GM23338 (cell line): ENCODE measurements around the gene USP32. TPM values are rescaled to one million over a fixed set of nuclear protein-coding genes. Genes with fewer than 3 reads are reported as not detected.
"Not testable (repeated sequence)": the region's sequence is repeated elsewhere in the genome, so short reads cannot be mapped to it uniquely, and the experiment has no call there.

Source experiments
- ATAC-seq: fragments of 200-7000 bp; cut with Tn5 transposase; 3 replicates; pipeline ENCODE4 v1.9.1; 2020
- DNase-seq: peaks from one replicate; pipeline ENCODE4 v3.0.0-alpha.2; 2015; ENCODE audit warnings: low spot score
- H2AFZ ChIP-seq: fragments of 200-600 bp; sonication (generic); 2 replicates; pipeline ENCODE4 v1.8.0; 2016; ENCODE audit warnings: antibody characterized with exemption, mild to moderate bottlenecking, moderate library complexity
- H3F3A ChIP-seq: fragments of 200-600 bp; sonication (generic); replicated peaks from 2 replicates; pipeline ENCODE4 v1.8.0; 2017; ENCODE audit warnings: antibody characterized with exemption, mixed run types, low read depth
- H3K27ac ChIP-seq: fragments of 200-600 bp; sonication (generic); 2 replicates; pipeline ENCODE4 v1.6.1; 2016; ENCODE audit warnings: low read depth
- H3K27me3 ChIP-seq: fragments of 200-600 bp; sonication (generic); 2 replicates; pipeline ENCODE4 v1.8.0; 2016; ENCODE audit warnings: mild to moderate bottlenecking, mixed run types, moderate library complexity; ENCODE audit not compliant: insufficient read depth
- H3K36me3 ChIP-seq: fragments of 200-600 bp; sonication (generic); 2 replicates; pipeline ENCODE4 v1.8.0; 2016; ENCODE audit warnings: mild to moderate bottlenecking; ENCODE audit not compliant: insufficient read depth
- H3K4me1 ChIP-seq: fragments of 200-600 bp; sonication (generic); 2 replicates; pipeline ENCODE4 v1.8.0; 2016; ENCODE audit warnings: mild to moderate bottlenecking, moderate library complexity; ENCODE audit not compliant: insufficient read depth
- H3K4me2 ChIP-seq: fragments of 200-600 bp; sonication (generic); 2 replicates; pipeline ENCODE4 v1.7.1; 2017; ENCODE audit warnings: mixed run types
- H3K4me3 ChIP-seq: fragments of 200-600 bp; sonication (generic); 2 replicates; pipeline ENCODE4 v1.6.1; 2016; ENCODE audit warnings: mixed run types
- H3K79me2 ChIP-seq: fragments of 200-600 bp; sonication (generic); replicated peaks from 2 replicates; pipeline ENCODE4 v1.8.0; 2017; ENCODE audit warnings: mild to moderate bottlenecking; ENCODE audit not compliant: insufficient read depth
- H3K9me2 ChIP-seq: fragments of 200-600 bp; sonication (generic); 2 replicates; pipeline ENCODE4 v1.8.0; 2017; ENCODE audit not compliant: insufficient read depth
- H4K20me1 ChIP-seq: fragments of 200-600 bp; sonication (generic); replicated peaks from 2 replicates; pipeline ENCODE4 v1.8.0; 2017; ENCODE audit warnings: mild to moderate bottlenecking; ENCODE audit not compliant: insufficient read depth
- H3K27ac Mint-ChIP-seq: 2 replicates; pipeline ENCODE4 v1.8.0; 2020; ENCODE audit warnings: inconsistent platforms, mild to moderate bottlenecking, moderate library complexity, mixed read lengths
- H3K27me3 Mint-ChIP-seq: 3 replicates; pipeline ENCODE4 v1.8.0; 2022; ENCODE audit warnings: low read depth, mild to moderate bottlenecking, moderate library complexity, mixed read lengths, inconsistent platforms; ENCODE audit not compliant: insufficient read depth, poor library complexity
- H3K36me3 Mint-ChIP-seq: 3 replicates; pipeline ENCODE4 v1.8.0; 2021; ENCODE audit warnings: low read depth, mild to moderate bottlenecking, inconsistent platforms, moderate library complexity, mixed read lengths
- H3K4me1 Mint-ChIP-seq: 3 replicates; pipeline ENCODE4 v1.8.0; 2020; ENCODE audit warnings: mild to moderate bottlenecking, inconsistent platforms, mixed read lengths
- H3K4me3 Mint-ChIP-seq: 3 replicates; pipeline ENCODE4 v1.8.0; 2021; ENCODE audit warnings: moderate library complexity, mild to moderate bottlenecking, inconsistent platforms, mixed read lengths
- H3K9me3 Mint-ChIP-seq: 3 replicates; pipeline ENCODE4 v1.8.0; 2020; ENCODE audit warnings: moderate library complexity, mild to moderate bottlenecking, inconsistent platforms, mixed read lengths
- CREB1 ChIP-seq: fragments of 250-450 bp; sonication (Bioruptor Pico); IDR thresholded peaks from 2 replicates; pipeline ENCODE4 v1.5.0; 2020; ENCODE audit warnings: low read depth, mild to moderate bottlenecking, moderate library complexity
- EZH2phosphoT487 ChIP-seq: fragments of 200-600 bp; sonication (generic); IDR thresholded peaks from one replicate; pipeline ENCODE4 v1.8.1; 2018; ENCODE audit warnings: antibody characterized with exemption; ENCODE audit not compliant: unreplicated experiment
- JUNB ChIP-seq: IDR thresholded peaks from one replicate; pipeline ENCODE4 v1.6.1; 2016; ENCODE audit warnings: antibody characterized with exemption; ENCODE audit not compliant: unreplicated experiment
- NANOG ChIP-seq: IDR thresholded peaks from 2 replicates; pipeline ENCODE4 v1.6.1; 2016; ENCODE audit warnings: antibody characterized with exemption, borderline replicate concordance
- POLR2AphosphoS5 ChIP-seq: IDR thresholded peaks from 2 replicates; pipeline ENCODE4 v1.6.1; 2016; ENCODE audit warnings: antibody characterized with exemption, low read depth
- ZNF114 ChIP-seq: fragments of 250-450 bp; sonication (Bioruptor Pico); IDR thresholded peaks from 2 replicates; pipeline ENCODE4 v1.5.0; 2020; ENCODE audit warnings: mild to moderate bottlenecking, moderate library complexity
- ZNF462 ChIP-seq: fragments of 250-450 bp; sonication (Bioruptor Pico); IDR thresholded peaks from 2 replicates; pipeline ENCODE4 v1.5.0; 2020; ENCODE audit warnings: mild to moderate bottlenecking, moderate library complexity
- polyA plus RNA-seq: library from polyadenylated mRNA; unstranded; fragments of >200 nt; fragmentation: Nextera tagmentation; extraction: Ambion mirVana; gene quantifications from 2 replicates; pipeline ENCODE4 v1.2.1, GENCODE V29; 2016
- total RNA-seq: library from RNA; depleted of rRNA; stranded (reverse); fragments of >200 nt; shearing (Covaris generic); gene quantifications from 2 replicates; pipeline ENCODE4 v1.2.3, GENCODE V29; 2014
- TF ChIP-seq, protein P1 (sequence below), 2 experiments: fragments of 200-600 bp in 1 of 2; sonication (generic) in 1 of 2; conservative IDR thresholded peaks; 2 replicates each; pipeline versions ENCODE4 v1.5.1 to v1.6.1; 2016 to 2017; ENCODE audit warnings: antibody characterized with exemption in 2 of 2, low read depth in 2 of 2, mild to moderate bottlenecking in 2 of 2, moderate library complexity in 1 of 2

USP32 gene
- total and polyA plus RNA-seq, 2 experiments from 2014 or later, result 43.6 to 129 TPM

DNA sequence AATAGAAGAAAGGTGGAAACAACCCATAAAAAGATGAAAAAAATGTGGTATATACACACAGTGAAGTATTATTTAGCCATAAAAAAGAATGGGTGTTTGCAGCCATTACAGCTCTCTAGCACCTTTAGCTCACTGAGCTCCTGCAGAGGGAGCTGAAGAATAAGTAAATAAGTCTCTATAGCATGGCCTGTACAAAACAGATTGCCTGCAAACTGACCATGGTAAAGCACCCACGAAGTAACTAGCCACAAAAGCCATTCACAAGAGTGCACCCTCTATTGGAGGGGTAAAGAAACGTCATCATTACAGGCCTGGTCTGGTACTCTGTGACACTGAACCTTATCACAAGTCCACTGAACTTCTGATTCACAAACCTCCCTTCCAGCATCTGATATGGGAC lies 76.3 kb downstream of the USP32 start:
- no peaks in the 10 kb centered on the region for H3K9me3 Mint-ChIP-seq
- peaks cover 3% of the 10 kb centered on the region; the same call in 2 of the 3 replicates for H3K36me3 Mint-ChIP-seq
- H2AFZ ChIP-seq, result no peak overlapping the region
- H3K4me1 Mint-ChIP-seq, result peaks cover 19% of the 10 kb centered on the region
- no peak for DNase-seq
- H3K4me2 ChIP-seq, result no peak overlapping the region
- no peak overlapping the region for H3K4me3 ChIP-seq
- H3K27me3 ChIP-seq, result no peaks in the 10 kb centered on the region
- H3K27ac Mint-ChIP-seq, result no peak overlapping the region
- no peak overlapping the region for H3K27ac ChIP-seq
- no peaks in the 10 kb centered on the region for H3K9me2 ChIP-seq
- H3K36me3 ChIP-seq, result no peaks in the 10 kb centered on the region; the same call in 1 of the 2 replicates
- 0 out of 2 replicates have a peak, but pooled peaks cover 5% of the 10 kb centered on the region for H3K4me1 ChIP-seq
- H3K4me3 Mint-ChIP-seq, result no peak overlapping the region
- ATAC-seq, result no peak
- no peaks in the 10 kb centered on the region for H3F3A ChIP-seq
- H4K20me1 ChIP-seq, result peaks cover 34% of the 10 kb centered on the region; the same call in 1 of the 2 replicates
- H3K27me3 Mint-ChIP-seq, result no peaks in the 10 kb centered on the region
- TF ChIP-seq POLR2AphosphoS5, result no peak
- TF ChIP-seq, protein P1, sequence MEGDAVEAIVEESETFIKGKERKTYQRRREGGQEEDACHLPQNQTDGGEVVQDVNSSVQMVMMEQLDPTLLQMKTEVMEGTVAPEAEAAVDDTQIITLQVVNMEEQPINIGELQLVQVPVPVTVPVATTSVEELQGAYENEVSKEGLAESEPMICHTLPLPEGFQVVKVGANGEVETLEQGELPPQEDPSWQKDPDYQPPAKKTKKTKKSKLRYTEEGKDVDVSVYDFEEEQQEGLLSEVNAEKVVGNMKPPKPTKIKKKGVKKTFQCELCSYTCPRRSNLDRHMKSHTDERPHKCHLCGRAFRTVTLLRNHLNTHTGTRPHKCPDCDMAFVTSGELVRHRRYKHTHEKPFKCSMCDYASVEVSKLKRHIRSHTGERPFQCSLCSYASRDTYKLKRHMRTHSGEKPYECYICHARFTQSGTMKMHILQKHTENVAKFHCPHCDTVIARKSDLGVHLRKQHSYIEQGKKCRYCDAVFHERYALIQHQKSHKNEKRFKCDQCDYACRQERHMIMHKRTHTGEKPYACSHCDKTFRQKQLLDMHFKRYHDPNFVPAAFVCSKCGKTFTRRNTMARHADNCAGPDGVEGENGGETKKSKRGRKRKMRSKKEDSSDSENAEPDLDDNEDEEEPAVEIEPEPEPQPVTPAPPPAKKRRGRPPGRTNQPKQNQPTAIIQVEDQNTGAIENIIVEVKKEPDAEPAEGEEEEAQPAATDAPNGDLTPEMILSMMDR (conservative IDR thresholded peaks at IDR 0.05; ENCODE audit: low read depth in 2 of 2), result peak; percentile 39 to 53
- peaks cover 100% of the 10 kb centered on the region for H3K79me2 ChIP-seq

GRCh38 chr17:60314900-60315299 lies 77.0 kb downstream of the USP32 start:
- H3K4me3 Mint-ChIP-seq, H3K36me3 ChIP-seq, H3K4me2 ChIP-seq, H3K9me2 ChIP-seq, H3K27ac ChIP-seq, H3K27ac Mint-ChIP-seq, DNase-seq, H3K4me3 ChIP-seq, H3K27me3 Mint-ChIP-seq, H3K36me3 Mint-ChIP-seq, H2AFZ ChIP-seq, H3K4me1 ChIP-seq, H3K9me3 Mint-ChIP-seq, H3F3A ChIP-seq, H3K27me3 ChIP-seq, ATAC-seq: not testable (repeated sequence)
- peaks cover 14% of the 10 kb centered on the region for H3K4me1 Mint-ChIP-seq
- H3K79me2 ChIP-seq, result peaks cover 100% of the 10 kb centered on the region
- H4K20me1 ChIP-seq, result peaks cover 36% of the 10 kb centered on the region; the same call in 1 of the 2 replicates

GRCh38 chr17:60314423-60314822 lies 77.5 kb downstream of the USP32 start:
- H3K9me2 ChIP-seq, result no peaks in the 10 kb centered on the region
- Mint-ChIP-seq H3K4me1 (peaks cover 12% of the 10 kb centered on the region), H3K27me3 (no peaks in the 10 kb centered on the region), H3K27ac (peak overlapping the region; percentile 91), H3K9me3 (no peaks in the 10 kb centered on the region), H3K36me3 (peaks cover 6% of the 10 kb centered on the region; the same call in 2 of the 3 replicates), H3K4me3 (no peak overlapping the region)
- no peaks in the 10 kb centered on the region for H3F3A ChIP-seq
- peaks cover 41% of the 10 kb centered on the region; the same call in 1 of the 2 replicates for H4K20me1 ChIP-seq
- H3K27ac ChIP-seq, result no peak overlapping the region
- TF ChIP-seq ZNF462 (no peak), EZH2phosphoT487 (no peak), JUNB (no peak), POLR2AphosphoS5 (no peak), ZNF114 (CRISPR knock-in tag) (no peak), CREB1 (CRISPR knock-in tag) (no peak), NANOG (no peak)
- no peak for ATAC-seq
- H3K4me2 ChIP-seq, result no peak overlapping the region
- no peaks in the 10 kb centered on the region for H3K4me1 ChIP-seq
- peaks cover 100% of the 10 kb centered on the region for H3K79me2 ChIP-seq
- no peak overlapping the region for H3K4me3 ChIP-seq
- no peaks in the 10 kb centered on the region; the same call in 1 of the 2 replicates for H3K36me3 ChIP-seq
- H3K27me3 ChIP-seq, result no peaks in the 10 kb centered on the region
- no peak overlapping the region for H2AFZ ChIP-seq
- no peak for DNase-seq
